Epithelial cell of prostate (primary cell): ENCODE measurements around the gene DBF4.
"Not testable (repeated sequence)": the region's sequence is repeated elsewhere in the genome, so short reads cannot be mapped to it uniquely, and the experiment has no call there.

ENCODE experiments used
- DNase-seq: peaks from one replicate; pipeline ENCODE4 v3.0.0-alpha.2; 2011; ENCODE audit warnings: low read depth, low spot score
- H3K27ac ChIP-seq: fragments of 450-650 bp; 2 replicates; pipeline ENCODE4 v1.5.1; 2017; ENCODE audit warnings: mild to moderate bottlenecking

DBF4 gene

GRCh38 chr7:87935384-87935706 lies 59.1 kb downstream of the DBF4 start:
- no peak overlapping the region for H3K27ac ChIP-seq
- DNase-seq, result no peak

DNA sequence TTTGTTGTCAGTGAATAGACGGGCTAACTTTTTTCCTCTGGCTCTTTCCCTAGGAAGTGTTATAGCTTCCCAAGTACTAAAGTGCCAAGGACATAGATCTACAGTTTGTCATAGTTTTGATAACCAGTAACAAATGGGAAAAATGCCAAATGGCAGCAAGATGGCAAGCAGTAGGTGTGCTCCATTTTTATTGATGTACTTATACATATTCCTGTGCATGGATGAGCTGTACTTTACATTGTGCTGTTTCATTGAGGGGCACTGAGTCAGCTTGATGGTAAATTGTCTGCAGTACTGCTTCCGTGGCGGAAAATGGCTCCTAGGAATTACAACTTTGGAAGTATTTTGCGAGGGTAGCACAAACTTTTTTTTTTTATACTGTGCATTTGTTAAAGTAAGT lies 64.8 kb downstream of the DBF4 start:
- H3K27ac ChIP-seq, result no peak overlapping the region
- DNase-seq, result no peak

- no peak for DNase-seq
- H3K27ac ChIP-seq, result no peak overlapping the region
Observed at GRCh38 chr7:87944547-87944946, 68.3 kb downstream of the DBF4 start.

DNA sequence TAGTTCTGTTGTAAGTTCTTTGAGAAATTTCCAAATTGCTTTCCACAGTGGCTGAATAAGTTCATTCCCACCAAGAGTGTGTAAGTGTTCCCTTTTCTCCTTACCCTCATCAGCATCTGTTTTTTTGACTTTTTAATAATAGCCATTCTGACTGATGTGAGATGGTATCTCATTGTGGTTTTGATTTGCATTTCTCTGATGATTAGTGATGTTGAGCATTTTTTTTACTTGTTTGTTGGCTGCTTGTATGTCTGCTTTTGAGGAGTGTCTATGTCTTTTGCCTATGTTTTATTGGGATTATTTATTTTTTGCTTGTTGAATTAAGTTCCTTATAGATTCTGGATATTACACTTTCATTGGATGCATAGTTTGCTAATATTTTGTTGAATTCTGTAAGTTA lies 69.6 kb downstream of the DBF4 start:
- not testable (repeated sequence) for H3K27ac ChIP-seq, DNase-seq

DNA sequence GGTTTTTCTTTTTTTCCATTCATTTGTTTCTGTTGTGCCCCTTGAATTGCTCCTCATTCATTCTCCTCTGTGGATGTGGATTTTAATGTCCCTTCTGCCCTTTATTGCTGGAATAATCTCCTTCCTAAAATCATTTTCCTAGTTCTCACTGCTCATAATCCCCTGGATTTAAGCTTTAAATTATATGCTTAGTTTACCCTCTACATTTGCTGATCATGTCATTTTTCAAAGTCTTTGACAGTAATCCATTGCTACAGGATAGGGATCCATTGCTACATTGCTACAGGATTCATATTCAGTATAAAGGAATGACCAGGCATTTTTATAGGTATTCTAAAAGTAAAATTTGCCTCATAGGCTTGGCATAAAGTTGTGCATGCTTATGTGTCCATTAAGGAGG lies 72.1 kb downstream of the DBF4 start:
- DNase-seq, result no peak
- H3K27ac ChIP-seq, result no peak overlapping the region
